ENCODE measurements around the gene CD200.
A peak's percentile ranks its signal among the peaks of the same experiment; 100 is the strongest.

The CD200 gene

DNA sequence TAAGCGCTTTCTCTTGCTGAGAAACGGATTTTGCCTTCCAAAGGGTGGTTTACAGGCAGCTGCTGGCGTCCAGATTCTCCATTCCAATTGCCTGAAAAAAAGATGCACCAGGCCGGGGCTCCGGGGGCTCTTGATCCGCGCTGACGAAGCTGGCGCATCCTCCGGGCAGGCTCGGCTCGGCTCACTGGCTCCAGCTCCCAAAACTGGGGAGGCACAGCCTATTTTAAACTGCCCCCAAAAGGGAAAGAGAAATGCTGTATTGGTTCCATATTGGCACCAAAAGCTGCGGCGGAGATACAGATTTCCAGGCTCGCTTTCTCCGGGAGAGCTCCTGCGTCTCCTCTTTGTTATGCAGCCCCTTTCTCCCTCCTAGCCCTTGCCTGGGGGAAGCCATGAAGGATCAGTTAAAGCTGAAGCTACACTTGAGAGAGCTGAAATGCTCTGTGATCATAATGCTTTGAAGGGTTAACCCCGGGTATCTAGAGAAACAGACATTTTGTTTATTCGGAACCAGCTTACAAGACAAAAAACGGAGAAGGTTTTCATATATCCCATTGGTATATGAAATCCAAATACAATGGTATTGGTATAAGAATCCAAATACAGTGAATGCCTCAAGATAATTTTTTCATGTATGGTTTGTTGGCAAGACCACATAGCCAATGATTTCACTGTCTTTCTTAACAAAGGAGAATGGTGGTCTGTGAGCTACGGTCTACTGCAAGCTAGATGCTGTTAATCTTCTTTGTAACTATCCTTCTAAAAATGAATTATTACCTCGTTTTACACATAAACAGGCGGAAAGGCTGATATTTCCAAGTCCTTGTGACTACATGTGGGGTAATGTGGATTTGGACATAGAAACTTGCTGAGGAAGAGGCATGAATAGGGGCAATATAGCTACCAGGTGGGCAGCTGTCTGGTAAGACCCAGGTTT lies 693 bp downstream of the CD200 start:
- peak in 4 of 6 experiments; percentile 7 to 35 (median 30) for DNase-seq

DNA sequence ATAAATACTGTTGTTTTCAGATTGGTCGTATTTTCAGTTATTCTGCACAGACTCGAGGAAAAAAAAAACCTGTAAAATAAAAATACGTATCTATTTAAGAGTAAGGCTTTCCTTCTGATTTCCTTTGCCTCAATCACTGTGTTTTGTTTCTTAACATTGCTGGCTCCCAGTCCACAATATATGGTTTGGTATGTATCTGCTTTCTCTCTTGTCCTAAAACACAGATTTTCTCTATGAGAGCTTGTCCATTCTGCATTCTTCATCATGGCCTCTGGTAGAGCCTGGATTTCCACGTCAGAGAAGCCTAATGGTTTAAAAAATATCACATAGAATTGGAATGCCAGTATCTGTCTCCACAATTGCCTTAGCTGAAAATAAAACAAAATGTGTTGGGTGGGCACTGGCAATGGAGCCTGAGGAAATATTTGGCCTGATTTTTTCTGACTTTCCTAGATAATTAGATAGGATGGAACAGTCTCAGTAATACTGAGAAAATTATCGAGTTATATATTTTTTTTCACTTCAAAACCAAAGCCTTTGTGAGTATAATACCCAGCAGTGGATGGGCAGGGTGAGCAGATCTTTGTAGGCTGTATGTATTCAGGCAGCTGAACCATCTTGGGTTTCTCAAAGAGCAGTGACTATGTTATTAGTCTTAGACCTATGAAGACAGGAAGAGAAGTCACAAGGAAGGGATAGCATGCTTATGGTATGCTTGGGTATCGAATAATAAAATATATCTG lies 1.9 kb downstream of the CD200 start:
- DNase-seq, result no peak

DNA sequence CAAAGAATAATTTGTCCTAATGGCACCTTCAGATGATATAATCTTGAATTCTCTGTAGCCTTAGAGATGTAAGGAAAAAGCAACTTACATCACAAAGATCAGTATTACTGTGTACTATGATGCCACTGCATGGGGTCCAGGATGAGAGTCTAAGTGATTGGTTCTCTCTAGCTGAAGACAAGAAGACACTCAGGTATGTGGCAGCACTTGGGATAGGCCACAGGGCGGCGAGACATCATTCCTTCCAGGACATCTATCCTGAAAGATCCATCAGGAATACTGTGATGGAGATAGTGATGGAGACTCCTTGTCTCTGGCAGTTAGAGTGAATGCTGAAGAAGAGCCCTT lies 2.5 kb downstream of the CD200 start:
- DNase-seq, result no peak

DNA sequence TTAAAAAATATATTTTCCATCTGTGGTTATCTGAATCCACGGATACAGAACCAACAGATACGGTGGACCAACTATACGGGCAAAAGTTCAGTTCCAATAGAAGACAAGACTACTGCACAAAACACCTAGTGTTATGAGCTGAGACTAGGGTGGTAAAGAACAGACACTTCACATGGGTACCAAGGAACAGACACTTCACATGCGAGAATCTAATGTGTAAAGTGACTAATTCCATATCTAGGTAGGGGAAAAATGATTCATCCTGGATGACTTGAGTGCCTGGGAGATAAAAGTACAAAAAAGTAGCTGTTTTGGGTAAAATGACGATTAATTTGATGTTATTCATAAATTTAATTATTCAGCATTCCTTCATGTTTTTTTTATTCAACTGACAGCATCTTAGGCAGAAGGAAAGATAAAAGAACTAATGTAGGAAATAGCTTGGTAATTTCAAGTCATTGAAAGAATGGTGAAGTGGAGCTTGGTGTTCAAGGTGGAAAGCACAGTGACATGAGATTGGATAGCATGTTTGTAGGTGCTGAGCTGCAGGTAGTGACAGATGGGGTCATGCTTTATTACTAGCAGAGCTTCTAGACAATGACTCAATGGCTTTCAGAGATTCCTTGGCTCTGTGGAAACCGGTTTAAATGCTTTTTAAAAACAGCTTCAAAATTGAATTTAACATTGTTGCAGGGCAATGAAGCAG lies 5.2 kb downstream of the CD200 start:
- no peak for DNase-seq

DNA sequence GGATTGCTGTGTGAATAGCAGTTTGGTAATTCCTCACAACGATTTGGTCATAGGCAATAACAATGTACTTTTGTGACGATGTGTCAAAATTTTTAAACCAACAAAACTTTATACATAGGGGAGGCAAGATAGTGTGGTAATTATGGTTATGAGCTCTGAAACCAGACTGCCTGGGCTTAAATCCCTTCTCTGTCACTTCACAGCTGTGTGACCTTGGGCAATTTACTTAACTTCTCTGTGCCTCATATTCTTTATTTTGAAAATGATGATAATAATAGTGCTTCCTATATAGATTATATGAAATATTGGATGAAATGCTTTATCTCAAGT lies 5.7 kb downstream of the CD200 start:
- DNase-seq, result no peak

DNA sequence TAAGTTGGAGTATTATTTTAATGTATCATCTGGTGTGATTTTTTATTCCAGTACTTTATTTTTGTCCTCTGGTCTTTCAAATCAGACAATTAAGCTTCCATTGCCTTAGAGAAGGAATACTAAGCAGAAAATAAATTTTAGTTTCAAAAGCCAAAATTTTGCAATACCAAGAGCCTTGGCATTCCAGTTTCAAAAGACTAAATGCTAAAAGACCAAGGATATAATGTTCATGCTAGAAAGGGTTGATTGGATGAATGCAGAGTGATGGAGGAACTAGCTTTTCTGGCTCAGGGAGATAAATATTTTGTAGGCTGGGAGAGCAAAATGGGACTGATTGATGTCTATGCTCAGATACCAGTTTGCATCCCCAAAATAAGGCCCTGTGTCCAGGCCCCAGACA lies 6.2 kb downstream of the CD200 start:
- no peak for DNase-seq

DNA sequence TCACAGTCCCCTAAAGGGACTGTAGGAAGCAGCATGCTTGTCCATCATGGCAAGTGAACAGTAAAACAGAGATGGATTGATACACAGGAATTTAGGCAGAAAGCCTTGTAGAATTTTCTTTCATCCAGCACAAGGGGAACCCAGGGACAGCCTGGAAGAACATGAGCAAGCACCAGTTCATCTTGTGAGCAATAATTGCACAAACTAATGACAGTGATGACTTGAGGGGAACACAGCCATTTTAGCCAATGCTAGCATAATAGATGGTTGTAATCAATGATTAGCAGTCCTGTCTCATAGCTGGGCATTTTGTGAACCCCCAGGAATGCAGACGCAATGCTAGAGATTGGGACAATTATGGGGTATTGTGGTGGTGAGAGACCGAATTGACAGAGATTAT lies 6.7 kb downstream of the CD200 start:
- DNase-seq, result no peak

DNA sequence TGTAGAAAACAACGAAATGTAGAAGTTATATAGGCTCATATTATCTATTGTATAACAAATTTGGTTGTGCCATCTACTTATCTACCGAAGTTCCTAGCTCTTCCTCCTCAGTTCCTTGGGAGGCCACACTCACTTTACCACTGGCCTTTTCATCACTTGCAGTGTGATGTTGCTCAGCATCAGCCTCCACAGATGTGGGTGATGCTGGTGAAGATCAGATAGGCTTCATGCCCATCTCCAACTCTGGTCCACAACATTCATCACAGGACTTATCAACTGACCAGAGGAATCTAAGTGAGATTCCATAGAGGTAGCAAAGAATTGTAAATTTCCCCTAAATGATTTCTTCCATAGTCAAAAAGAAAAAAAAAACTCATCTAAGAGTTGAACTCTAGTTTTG lies 8.4 kb downstream of the CD200 start:
- DNase-seq, result no peak

DNA sequence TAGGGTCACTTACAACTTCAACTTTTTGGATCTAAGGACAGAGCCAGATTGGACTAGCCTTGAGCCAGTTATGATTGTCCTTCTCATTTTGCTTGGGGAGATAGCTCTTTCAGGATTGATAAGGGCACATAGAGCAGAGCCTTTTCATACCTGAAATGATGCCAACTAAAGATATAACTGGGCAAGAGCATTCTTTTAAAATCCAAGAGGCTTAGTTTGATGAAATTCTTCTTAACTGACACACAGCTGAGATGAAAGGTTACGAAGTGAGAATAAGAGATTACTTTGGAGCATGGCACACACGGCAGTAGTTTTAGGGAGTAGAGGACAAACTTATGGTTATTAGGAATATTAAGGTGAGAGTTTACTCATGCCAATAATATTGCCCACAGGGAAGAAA lies 12.7 kb downstream of the CD200 start:
- no peak for DNase-seq

DNA sequence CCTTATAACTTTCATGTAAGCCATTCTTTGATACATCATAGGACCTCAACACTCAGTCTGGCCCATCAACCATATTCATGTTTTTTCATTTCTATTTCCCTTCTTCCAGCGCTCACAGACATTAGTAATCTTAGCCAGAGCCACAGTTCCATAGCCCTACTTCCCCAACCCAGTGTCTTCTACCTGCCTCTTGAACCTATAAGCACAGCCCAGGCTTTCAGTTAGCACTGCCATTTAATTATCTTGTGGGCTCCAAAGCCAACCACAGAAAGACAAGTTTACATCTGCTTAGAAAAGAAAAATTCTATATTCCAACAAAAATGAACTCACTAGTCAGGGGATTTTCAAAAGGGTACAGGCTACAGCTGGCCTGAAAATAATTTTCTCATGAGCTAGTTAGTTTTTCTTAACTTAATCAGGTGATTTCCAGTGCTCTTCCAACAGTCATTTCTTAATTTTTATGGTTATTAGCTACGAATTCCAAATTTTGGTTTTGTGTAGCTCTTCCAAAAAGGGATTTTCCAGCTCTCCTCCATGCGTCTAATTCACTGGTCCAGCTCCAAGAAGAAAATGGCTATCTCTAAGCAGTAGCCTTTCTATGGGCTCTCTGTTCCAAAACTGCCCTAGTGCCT lies 13.7 kb downstream of the CD200 start:
- no peak for DNase-seq

DNA sequence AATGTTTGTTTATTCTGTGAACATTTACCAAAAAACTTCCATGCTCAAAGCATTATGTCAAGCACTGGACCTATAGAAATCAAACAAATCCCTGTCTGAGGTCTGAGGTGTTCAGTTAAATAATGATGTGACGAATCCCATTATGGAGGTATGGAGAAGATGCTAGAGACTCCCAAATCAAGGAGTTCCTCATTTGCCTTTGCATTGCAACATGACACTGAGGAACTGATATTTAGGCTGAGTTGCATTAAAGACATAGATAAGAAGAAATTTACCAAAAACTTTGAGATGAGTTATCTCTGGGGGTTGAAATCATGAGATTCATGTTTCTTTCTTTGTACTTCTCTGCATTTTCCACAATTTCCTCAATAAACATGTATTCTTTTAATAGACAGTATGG lies 16.0 kb downstream of the CD200 start:
- no peak for DNase-seq

DNA sequence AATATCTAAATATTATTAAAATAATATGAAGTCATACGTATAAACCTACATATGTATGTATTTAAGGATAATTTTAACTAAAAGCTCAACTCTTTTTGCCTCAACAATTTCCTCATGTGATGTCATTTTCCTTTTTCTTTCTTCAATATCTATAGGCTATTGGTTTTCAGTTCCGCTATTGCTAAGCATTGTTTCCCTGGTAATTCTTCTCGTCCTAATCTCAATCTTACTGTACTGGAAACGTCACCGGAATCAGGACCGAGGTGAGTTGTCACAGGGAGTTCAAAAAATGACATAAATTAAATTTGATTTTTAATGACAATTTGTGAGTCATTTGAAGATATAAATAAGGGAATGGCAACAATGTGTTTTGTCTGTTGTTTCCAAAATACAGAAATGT lies 16.6 kb downstream of the CD200 start:
- no peak for DNase-seq

DNA sequence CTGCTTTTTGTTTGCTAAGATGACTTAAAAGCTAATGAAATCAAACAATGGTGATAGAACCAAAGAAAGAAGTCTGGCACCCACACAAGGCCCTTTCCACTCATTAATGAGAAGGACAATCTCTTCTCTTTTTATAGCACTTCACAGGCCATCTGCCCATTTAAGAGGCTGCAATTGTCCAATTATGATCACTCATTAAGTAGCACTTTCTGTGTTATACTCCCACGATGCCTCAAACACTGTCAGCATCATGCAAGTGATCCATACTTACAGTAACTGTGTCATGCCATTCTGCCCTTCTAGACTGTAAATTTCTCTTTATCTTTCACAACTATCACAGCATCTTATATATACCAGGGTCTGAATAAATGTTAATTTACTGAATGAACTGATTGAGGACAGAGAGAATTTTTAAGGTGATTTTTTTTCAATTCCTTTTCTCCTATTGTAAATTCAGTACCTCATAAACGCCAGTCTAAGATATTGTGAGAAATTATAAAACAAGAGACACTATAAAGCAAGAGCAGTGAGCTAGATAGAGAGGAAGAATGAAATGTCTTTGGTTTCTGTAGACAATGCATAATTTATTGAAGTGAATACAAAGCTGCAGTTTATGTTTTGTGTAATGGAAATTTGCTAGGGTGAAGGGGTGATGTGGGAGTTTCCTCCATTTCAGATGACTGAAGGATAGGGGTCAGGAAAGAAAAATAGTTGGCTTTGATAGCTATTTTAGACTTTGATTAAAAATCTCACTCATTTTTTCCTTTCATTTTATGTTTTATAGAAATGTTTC lies 17.3 kb downstream of the CD200 start:
- no peak for DNase-seq

DNA sequence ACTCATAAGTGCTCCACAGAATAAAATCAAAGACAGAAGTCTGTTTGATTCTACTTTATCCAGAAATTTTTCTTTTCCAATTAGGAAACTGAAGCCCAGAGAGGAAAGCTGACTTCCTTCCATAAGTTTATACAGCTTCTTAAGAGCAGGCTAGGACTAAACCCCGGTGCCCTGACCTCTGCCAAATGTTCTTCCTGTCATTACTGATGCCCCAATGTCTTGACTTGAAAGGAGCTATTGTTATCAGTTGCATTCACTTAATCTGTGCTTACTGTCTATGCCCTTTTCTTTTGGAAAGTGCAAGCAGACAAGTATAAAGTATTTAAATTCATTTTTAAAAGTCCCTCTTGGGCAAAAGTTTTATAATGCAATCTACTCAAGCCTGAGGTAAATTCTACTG lies 18.1 kb downstream of the CD200 start:
- DNase-seq, result no peak

DNA sequence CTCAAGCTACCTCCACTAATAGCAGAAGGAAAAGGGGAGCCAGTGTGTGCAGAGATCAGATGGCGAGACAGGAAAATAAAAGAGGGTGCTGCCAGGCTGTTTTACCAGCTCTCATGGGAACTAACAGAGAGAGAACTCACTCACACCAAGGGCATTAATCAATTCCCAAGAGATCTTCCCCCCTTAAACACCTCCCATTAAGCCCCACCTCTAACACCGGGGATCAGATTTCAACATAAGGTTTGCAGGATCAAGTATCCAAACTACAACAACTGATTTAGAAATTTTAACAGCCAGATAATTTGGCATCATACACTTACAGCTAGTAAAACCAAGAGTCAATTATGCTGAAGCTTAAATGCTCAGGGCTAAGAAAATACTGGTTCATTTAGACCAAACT lies 18.9 kb downstream of the CD200 start:
- DNase-seq, result no peak

DNA sequence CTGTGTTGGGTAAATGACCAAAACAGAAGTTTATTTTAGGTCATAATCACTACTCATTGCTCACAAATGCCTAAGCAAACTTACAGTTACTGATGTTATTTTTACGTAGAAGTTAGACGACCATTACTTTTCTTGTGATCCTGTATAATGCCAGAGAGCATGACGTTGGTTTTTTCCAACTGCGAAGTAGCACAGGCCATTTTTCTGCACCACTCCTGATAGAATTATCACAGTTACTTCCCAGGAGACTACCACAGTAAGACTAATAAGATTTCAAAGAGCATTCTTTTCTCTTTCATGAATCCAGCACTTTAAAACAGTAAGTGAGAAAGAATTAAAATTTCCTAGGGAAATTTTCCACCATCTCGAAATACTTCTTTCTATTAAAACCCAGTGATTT lies 19.8 kb downstream of the CD200 start:
- DNase-seq, result no peak

DNA sequence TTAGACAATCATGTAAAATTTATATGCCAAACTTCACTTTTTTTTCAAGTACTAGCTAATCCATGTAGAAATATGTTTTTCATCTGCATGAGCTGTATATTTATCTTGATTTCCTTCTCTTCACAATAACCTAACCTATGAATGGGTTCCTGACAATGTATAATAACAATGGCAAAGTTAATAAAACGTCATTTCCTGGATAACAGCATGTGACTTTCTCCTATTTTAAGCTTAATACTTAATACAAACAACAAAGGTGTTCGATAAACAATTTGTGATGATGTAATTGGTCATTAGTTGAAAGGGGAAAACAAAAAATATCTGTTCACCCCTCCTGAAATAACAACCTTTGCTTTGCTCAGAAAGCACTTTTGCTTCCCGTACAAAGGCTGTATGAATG lies 20.4 kb downstream of the CD200 start:
- no peak for DNase-seq

DNA sequence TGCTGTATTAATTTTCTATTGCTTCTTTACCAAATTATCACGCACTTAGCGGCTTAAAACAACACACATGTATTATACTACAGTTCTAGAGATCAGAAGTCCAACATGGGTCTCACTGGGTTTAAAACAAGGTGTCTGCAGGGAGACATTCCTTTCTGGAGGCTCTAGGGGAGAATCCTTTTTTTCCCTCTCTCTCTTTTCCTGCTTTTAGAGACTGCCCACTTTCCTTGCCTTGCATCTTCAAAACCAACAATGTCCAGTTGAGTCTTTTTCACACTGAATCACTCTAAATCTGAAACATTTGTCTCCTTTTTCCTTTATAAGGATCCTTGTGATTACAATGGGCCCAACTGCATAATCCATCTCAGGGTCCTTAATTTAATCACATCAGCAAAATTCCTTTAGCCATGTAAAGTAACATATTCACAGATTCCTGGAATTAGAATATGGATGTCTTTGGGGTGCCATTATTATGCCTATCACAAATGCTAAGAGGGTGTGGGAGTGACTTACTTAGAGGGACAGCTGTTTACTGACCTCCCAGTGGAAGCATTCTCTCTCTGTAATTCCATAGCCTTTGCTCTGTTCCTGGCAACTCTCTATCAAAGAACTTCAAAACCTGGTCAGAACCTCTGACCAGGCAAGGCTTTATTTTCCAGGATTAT lies 21.8 kb downstream of the CD200 start:
- DNase-seq, result no peak

DNA sequence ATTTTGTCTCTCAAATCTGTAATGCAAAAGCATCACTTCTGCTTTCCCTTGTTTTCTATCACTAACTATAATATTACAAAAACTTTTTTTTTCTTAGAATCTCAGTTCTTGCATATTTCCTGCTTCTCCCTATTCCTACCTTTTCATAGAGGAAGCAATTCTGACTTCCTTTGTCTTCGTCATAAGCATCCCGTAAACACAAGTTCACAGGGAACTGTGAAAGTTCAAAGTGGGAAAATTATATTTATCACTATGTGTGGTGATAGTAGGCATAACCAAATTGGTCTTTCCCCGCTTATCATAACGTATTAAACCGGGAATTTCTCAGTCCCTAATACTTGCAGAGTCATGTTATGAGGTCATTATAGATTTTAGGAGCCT lies 22.3 kb downstream of the CD200 start:
- DNase-seq, result no peak

DNA sequence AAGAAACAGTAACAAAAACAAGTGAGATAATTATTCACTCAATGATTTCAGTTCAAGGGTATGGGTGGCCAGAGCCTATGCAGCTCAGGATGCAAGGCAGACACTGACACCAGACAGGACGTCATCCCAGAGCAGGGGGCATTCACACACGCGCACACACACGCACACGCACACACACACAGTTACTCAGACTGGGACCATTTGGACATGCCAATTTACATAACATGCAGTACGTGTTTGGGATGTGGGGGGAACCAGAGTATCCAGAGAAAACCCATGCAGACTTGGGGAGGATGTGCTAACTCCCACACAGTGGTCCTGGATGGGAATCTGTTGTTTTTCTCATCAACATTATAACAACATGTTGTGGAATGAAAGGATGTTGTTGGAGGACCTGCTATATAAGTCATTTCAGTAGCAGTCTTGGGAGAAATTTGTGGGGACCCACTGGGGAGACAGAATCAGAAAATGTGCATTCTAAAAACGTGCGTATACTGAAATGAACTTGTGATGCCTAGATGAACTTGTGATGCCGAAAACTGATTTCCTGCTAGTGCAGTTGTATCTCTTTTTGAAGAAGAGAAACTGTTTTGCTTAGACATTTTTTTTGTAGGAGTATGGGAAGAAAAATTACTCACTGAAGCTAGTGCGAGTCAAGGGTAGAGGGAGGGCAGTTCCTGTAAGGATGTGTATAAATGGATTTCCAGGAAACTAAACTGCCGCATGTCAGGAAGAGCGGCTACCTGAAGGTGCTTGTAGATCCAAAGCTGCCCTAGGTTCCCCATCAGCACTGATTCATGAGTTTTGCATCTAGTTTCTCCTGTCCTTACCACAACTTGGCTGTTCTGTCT lies 25.2 kb downstream of the CD200 start:
- peak; percentile 4 to 67 (median 34) for DNase-seq

DNA sequence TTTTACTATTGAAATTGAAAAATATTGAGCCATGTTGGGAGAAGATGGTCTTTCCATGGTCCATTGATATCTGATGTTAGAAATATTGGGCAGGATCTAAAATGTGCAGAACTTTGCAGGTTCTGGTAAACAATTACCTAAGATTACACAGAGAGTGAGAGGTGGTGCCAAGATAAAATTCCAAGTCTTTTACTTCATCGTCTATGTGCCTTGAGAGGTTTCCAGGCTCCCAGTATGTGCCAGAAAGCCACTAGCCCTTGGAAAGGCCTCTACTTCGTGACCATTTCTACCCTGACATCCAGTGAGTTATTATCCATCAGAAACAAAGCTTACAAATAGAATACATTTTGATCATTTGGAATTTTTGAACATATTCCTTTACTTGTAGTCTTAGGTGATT lies 27.6 kb downstream of the CD200 start:
- DNase-seq, result no peak
